ENCODE data around the gene COA4.
"Not testable (repeated sequence)": the region's sequence is repeated elsewhere in the genome, so short reads cannot be mapped to it uniquely, and the experiment has no call there.

Gene COA4

DNA sequence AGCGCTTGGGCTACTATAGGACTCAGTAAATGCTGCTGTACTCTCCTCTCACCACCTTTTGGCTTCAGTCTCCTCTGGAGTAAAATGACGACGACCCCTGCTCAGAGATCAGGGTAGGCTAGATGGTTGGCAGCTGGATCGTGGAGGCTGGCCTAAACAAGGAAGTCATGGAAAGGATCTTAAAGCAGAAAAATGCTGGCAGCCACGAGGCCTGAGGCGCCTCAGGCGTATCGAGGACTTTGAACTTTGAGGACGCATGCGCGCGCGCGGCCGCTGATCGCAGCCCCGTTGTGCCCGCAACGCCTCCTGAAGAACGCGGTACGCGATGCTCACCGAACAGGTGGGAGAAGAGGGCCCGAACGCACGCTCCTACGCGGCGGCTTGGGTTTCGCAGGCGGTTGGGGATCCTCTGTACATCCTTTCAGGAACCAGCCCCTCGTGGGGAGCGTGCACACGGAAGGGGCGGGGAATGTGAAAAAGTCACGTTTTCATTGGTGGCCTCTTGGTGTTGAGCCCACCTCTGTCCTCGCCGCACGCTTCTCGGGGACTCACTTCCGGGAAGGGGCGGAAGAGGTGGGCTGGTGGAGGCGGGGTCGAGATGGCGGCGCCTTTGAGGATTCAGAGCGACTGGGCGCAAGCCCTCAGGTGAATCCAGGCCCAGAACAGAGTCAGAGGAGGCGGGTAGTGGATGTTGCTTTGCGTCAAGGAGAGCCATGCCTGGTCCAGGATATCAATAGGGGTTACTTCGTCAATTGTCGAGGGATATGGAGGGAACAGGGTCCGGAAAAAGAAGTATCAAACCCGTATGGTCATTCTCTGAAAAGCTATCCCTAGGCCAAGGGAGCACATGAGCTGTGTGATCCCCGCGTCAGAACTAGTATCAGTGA, at the start of gene COA4, which contains the start of gene PAAF1:
Gene COA4, minus strand, starts transcription at position 423 of the 887 bp plus-strand sequence. CDS start 3,468 bp downstream, outside the sequence.
Gene PAAF1, plus strand, starts transcription at position 576 of the 887 bp plus-strand sequence. Its CDS starts 23 bp downstream, at position 599.
- peak; percentile 89 for DNase-seq

- no peak for DNase-seq
These were observed 44.5 kb upstream of the COA4 start for GRCh38 chr11:73921180-73921579.

GRCh38 chr11:73916435-73916834, 39.8 kb upstream of the COA4 start:
- DNase-seq, result no peak

DNA sequence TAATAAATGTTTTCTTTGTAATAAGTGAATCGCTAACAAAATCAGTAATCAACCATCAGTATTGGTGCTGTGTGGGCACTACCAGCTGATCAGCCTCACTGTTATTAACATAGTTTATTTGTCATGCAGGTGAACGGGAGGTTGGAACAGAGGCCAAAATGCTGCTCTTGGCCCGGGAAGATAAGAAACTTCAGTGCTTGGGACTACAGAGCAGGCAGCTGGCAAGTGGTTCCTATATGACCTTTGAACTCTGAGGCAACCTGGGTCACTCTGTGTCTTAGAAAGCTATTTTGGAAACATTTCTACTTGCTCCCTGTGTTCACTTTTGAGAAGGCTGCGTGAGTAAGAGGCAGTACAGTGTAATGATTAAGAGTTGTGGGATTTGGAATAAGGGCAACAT, 37.6 kb upstream of the COA4 start:
- DNase-seq, result no peak

GRCh38 chr11:73913472-73913871, 36.8 kb upstream of the COA4 start:
- no peak for DNase-seq

DNA sequence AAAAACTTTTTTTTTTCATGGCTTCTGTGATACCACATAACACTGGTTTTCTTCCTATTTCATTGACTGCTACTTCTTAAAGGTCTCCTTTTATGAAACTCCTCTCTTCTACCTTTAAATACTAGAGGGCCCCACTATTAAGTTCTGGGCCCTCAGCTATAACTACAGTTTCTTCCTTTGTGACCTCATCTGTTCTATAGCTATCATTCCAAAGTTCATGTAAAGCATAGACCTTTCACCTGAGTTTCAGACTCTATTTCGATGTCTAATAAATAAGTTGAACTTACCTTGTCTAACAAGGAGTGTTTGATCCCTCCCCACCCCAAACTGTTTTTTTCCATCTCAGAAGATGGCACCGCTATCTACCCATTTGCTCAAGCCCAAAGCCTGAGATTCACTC, 35.4 kb upstream of the COA4 start:
- DNase-seq, result no peak

- DNase-seq, result no peak
These were observed 30.5 kb upstream of the COA4 start for GRCh38 chr11:73907191-73907590.

- no peak for DNase-seq
These were observed 25.7 kb upstream of the COA4 start for GRCh38 chr11:73902303-73902702.

GRCh38 chr11:73894725-73895335, 18.2 kb upstream of the COA4 start:
- DNase-seq, result no peak

DNA sequence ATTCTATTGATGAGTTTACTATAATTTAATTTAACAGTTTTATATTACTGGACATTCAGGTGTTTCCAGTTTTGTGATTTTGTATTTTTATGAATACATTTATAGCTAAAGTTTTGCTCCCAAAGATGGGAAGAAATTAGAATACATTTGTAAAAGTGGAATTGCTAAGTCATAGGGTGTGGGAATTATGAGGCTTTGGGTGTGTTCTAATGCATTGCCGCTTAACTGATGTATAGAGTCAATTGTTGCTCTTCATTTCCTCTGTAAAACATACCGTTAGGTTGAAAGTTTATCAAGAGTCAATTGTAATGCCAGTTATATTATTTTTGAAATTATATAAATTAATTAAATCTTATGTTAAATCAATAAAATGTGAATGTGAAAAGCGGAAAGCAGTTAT, 16.4 kb upstream of the COA4 start:
- no peak for DNase-seq

GRCh38 chr11:73889536-73889935, 12.9 kb upstream of the COA4 start:
- no peak for DNase-seq

- no peak for DNase-seq
These were observed 12.4 kb upstream of the COA4 start for GRCh38 chr11:73889019-73889418.

- DNase-seq, result no peak
These were observed 11.6 kb upstream of the COA4 start for GRCh38 chr11:73888244-73888643.

DNA sequence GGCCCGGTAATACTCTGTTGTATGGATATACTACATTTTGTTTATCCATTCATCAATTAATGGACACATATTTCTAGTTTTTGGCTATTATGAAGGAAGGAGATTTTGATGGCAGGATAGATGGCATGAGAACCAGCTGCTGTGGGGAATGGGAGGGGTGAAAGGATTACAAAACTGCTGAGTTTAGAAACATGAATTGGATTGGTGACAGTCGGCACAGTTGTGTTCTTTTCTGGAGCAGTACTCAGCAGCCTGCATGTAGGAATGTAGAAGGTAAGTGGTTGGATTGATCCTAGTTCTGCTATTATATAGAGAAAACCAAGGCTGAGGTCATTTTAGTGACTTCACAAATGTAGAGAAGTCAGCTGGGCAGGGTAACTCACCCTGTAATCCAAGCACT, 7.2 kb upstream of the COA4 start:
- no peak for DNase-seq

- not testable (repeated sequence) for DNase-seq
These were observed 3.8 kb upstream of the COA4 start for GRCh38 chr11:73880449-73880848.

- no peak for DNase-seq
These were observed 2.1 kb upstream of the COA4 start for GRCh38 chr11:73878771-73879170.

GRCh38 chr11:73875840-73876239, 806 bp downstream of the COA4 start:
- peak; percentile 11 for DNase-seq

DNA sequence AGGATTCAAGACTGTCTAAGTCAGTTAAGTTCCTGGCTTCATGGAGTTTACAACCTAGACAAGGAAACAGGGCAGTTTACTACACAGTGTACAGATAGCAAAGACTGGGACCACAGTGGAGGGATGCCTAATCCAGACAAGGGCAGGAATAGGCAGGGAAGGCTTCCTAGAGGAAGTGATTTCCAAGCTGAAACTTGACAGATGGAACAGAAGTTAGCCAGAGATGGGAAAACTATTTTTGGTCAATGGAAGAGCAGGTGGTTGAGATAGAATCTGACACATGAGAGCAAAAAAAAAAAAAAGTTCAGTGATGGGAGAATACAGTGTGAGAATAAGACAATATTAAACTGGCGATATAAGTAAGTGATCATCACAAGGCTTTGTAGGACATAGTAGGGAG, 1.3 kb downstream of the COA4 start:
- DNase-seq, result no peak

DNA sequence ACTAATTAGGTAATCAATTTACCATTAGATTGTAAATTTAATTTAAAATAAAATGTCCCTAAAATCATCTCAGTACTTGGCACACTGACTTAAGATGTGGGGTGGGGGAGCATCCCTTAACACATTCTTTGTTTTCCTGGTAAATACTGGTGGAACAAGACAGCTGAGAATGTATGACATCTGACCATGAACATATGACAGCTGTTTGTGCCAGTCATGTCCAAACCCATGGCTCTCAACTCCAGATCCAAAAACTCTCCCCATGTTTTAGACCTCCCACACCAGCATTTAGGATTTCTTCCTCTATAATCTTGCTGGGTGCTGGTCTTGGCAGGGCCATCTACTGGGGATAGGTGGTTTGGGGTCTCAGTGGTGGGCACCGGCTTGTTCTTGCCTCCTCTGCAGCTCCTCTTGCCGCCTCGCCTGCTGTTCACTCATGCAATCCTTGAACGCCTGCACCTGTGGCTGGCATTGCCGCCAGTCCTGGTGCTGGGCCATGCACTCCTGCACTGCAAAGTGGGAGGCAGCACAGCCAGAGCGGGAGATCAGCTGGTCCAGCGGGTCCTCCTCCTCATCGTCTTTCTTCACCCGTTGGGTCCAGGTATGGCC, 3.8 kb downstream of the COA4 start:
- DNase-seq, result no peak

DNA sequence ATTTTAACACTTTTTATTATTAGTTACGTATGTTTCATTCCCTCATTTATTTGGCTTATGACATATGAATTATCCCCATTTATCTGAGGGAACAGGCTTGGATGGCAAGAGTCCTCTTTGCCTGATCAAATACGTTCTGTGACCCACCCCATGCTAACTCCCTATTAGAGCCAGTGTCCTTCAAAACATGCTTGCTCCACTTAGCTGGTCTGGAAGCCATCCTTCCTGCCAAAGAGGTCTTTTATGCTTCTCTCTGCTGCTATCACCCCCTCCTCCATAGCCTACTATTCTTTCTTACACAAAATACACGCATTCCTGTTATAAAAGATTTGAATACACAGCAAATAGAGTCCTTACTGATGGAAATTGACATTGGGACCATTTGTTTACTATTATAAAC, 6.4 kb downstream of the COA4 start:
- no peak for DNase-seq

DNA sequence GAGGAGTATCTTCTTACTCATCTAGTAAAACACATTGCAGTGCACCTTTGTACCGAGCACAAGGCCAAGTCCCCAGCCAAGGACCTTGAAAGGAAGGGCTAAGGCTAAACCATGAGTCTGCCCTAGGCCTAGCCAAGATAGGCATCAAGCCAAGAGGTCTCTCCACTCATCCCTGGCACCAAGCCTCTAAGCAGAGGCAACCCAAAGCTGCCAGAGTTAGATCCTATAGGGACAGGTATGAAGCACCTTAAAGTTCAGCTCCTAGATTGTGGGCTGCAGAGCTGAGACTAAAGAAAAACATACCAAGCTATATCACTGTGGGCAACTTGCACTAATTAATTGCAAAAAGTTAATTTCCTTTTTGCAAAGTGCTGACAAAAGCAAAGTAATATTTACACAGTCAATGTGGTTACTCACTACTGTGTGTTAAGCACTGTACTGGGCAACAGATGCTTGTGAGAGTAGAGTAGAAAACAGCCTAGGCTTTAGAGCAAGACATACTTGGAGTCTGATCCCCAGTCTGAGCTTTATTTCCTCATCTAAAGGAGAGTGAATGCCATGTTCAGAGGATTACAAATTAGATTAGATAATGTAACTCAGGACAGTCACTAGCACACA, 7.2 kb downstream of the COA4 start:
- no peak for DNase-seq

DNA sequence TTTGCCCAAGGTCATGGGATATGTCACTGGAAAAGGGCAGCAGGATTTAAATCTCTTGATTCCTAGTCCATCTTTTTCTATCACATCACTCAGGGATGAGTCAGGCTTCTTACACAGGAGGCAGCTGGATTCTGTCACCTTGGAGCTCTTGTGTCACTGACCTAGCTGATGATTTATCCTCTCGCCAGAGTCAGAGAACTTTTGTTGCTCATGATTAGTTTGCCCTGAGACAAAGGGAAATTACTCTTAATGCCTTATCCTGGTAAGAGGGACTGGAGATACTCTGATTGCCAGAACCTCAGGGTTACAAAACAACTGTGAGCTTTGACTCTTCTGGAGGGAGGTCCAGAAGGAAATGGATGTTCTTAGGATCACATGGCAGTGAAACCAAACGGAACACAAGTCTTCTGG, 10.1 kb downstream of the COA4 start:
- no peak for DNase-seq

GRCh38 chr11:73866095-73866579, 10.5 kb downstream of the COA4 start:
- DNase-seq, result no peak

Data from stimulated activated CD4-positive, alpha-beta T cell treated with anti-CD3 and anti-CD28 coated beads, Interleukin-12 subunit alpha, Interleukin-12 subunit beta, amount 100 ng/mL, for 4 hours (primary cell).